Activated B cell treated with CpG ODN at 0.5 μM for 24 hours (primary cell): Measurements from ENCODE around the gene SFXN3. TPM values are rescaled to one million over a fixed set of nuclear protein-coding genes. Genes with fewer than 3 reads are reported as not detected.

ENCODE experiments used
- ATAC-seq: fragments of 200-7000 bp; cut with Tn5 transposase; one replicate; pipeline ENCODE4 v1.10.0; 2021; ENCODE audit warnings: low read depth, mild to moderate bottlenecking, moderate library complexity
- CTCF ChIA-PET: fragments of 350-600 bp; sonication (Branson Sonifier 250); formaldehyde crosslinking; loops from one replicate; lab custom pipeline; 2021; ENCODE audit warnings: antibody characterized with exemption; lab: Charles Lee
- POLR2A ChIA-PET: fragments of 350-600 bp; sonication (Branson Sonifier 250); formaldehyde crosslinking; loops from one replicate; lab custom pipeline; 2021; ENCODE audit warnings: antibody characterized with exemption; lab: Charles Lee
- DNase-seq: peaks from one replicate; pipeline ENCODE4 v3.0.0; 2022
- H3K27ac Mint-ChIP-seq: one replicate; pipeline ENCODE4 v1.8.0; 2020; ENCODE audit warnings: mixed read lengths
- H3K27me3 Mint-ChIP-seq: one replicate; pipeline ENCODE4 v1.8.0; 2021; ENCODE audit warnings: mixed read lengths
- H3K36me3 Mint-ChIP-seq: one replicate; pipeline ENCODE4 v1.8.0; 2021; ENCODE audit warnings: low read depth, mixed read lengths
- H3K4me1 Mint-ChIP-seq: one replicate; pipeline ENCODE4 v1.8.0; 2021; ENCODE audit warnings: mixed read lengths
- H3K4me3 Mint-ChIP-seq: one replicate; pipeline ENCODE4 v1.8.0; 2020; ENCODE audit warnings: mild to moderate bottlenecking, mixed read lengths
- H3K9me3 Mint-ChIP-seq: one replicate; pipeline ENCODE4 v1.8.0; 2020; ENCODE audit warnings: mixed read lengths
- intact Hi-C: fragments of 100-400 bp; cut with micrococcal nuclease; formaldehyde crosslinking; loops from one replicate; pipeline ENCODE4 v1.15.1; 2024
- total RNA-seq: library from RNA; stranded (reverse); gene quantifications from 2 replicates; pipeline ENCODE4 v1.2.3, GENCODE V29; 2022
- TF ChIP-seq, protein P1 (sequence below): fragments of 200-600 bp; IDR thresholded peaks from one replicate; pipeline ENCODE4 v1.8.0; 2022; ENCODE audit warnings: antibody characterized with exemption, mild to moderate bottlenecking

Gene SFXN3
- total RNA-seq, 1 donor from 2014 or later, result 9.8 TPM

DNA sequence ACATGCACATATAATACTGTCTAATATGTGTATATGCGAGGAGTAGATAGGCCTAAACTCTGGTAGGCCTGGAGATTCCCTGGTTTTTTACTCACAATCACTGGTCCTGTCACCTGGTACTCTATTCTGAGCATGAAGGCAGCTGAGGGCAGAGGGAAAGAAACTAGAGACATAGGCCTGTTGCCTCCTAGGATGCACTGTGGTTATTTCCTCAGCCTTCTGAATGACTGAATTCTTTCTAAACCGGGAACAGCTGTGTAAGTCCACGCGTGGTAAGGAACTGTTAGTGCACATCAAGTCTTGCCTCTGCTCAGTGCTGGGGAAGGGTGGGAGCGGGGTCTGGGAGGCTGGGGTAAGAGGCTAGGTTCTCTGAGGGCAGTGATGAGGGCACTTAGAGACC is 38.4 kb downstream of the SFXN3 start:
- H3K4me1 Mint-ChIP-seq, result peaks cover 48% of the 10 kb centered on the region
- intact Hi-C loops, result loop anchor here (5.0 to 10.0 kb wide), 3 partner anchors 53 to 1575 kb away; partner anchors contain the start of gene TRIM8
- no peaks in the 10 kb centered on the region for H3K36me3 Mint-ChIP-seq
- ATAC-seq, result no peak
- ChIA-PET CTCF (interaction anchor here (1.8 to 6.0 kb wide), 3 partner anchors 10 to 72 kb away, joined by 14 to 51 read pairs (median 17); no protein-coding TSS in a partner anchor), POLR2A (interaction anchor here (0.9 to 2.0 kb wide), 3 partner anchors 8 to 29 kb away, joined by 3 to 6 read pairs (median 4); partner anchors contain the start of gene KAZALD1)
- no peaks in the 10 kb centered on the region for H3K9me3 Mint-ChIP-seq
- H3K4me3 Mint-ChIP-seq, result no peak overlapping the region
- TF ChIP-seq, protein P1, sequence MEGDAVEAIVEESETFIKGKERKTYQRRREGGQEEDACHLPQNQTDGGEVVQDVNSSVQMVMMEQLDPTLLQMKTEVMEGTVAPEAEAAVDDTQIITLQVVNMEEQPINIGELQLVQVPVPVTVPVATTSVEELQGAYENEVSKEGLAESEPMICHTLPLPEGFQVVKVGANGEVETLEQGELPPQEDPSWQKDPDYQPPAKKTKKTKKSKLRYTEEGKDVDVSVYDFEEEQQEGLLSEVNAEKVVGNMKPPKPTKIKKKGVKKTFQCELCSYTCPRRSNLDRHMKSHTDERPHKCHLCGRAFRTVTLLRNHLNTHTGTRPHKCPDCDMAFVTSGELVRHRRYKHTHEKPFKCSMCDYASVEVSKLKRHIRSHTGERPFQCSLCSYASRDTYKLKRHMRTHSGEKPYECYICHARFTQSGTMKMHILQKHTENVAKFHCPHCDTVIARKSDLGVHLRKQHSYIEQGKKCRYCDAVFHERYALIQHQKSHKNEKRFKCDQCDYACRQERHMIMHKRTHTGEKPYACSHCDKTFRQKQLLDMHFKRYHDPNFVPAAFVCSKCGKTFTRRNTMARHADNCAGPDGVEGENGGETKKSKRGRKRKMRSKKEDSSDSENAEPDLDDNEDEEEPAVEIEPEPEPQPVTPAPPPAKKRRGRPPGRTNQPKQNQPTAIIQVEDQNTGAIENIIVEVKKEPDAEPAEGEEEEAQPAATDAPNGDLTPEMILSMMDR, result no peak
- no peak overlapping the region for H3K27ac Mint-ChIP-seq
- peaks cover 13% of the 10 kb centered on the region for H3K27me3 Mint-ChIP-seq
- no peak for DNase-seq

DNA sequence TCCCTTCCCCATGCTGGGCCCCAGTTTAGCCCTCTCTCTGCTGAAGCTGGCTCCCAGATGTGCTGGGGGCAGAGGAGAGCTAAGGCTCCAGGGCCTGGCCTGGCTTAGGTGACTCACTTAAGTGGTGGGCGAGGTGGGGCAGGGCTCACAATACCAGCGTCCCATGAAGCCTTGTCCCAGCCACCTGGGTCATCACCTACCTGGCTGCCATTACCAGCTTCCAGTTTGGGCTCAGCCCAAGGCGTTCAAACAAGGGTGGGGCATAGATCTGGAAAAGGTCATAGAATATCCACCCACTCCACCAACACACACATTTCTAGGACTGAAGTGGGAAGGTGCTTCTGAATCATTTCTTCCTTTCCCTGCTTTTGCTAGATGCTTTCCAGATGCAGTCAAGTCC is 39.1 kb downstream of the SFXN3 start:
- Mint-ChIP-seq H3K9me3 (no peaks in the 10 kb centered on the region), H3K4me3 (no peak overlapping the region), H3K36me3 (no peaks in the 10 kb centered on the region), H3K4me1 (peaks cover 48% of the 10 kb centered on the region), H3K27me3 (peaks cover 9% of the 10 kb centered on the region), H3K27ac (peak overlapping the region; percentile 46)
- CTCF ChIA-PET, result interaction anchor here (1.7 to 6.0 kb wide), 5 partner anchors 10 to 72 kb away, joined by 6 to 51 read pairs (median 8); no protein-coding TSS in a partner anchor
- DNase-seq (no peak), ATAC-seq (no peak)
- TF ChIP-seq, protein P1, result no peak
- intact Hi-C loops, result no loop called here
- POLR2A ChIA-PET, result interaction anchor here (0.5 to 2.0 kb wide), 2 partner anchors 9 to 167 kb away, joined by 3 to 6 read pairs; partner anchors contain the start of gene KAZALD1

DNA sequence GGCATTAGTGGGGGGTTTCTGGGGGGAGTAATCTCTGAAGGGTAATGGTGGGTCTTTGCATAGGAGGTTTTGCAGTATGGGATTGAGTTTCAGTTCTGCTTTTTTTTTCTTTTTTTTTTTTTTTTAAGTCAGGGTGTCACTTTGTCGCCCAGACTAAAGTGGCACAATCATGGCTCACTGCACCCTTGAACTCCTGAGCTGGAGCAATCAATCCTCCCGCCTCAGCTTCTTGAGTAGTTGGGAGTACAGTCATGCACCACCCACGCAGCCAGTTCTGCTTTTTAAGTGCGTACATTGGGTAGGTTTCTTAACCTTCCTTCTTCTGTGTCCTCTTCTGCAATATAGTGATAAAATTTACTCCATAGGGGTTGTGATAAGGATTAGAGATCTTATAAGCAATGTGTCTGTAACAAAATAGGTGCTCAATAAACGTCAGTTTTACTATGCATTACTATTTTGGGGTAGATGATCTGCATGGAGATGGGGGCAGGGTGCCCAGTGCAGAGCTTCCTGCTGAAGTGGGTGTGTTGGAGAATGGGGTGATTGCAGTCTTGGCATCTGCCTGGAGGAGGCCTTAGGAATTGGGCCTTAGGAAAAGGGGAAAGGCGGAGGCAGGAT is 40.3 kb downstream of the SFXN3 start:
- ATAC-seq, result peak; percentile 65
- TF ChIP-seq, protein P1, result no peak
- peaks cover 17% of the 10 kb centered on the region for H3K27me3 Mint-ChIP-seq
- H3K4me3 Mint-ChIP-seq, result peak overlapping the region; percentile 2
- ChIA-PET POLR2A (interaction anchor here (0.7 to 1.5 kb wide), 7 partner anchors 10 to 1641 kb away, joined by 3 to 9 read pairs (median 7); partner anchors contain the start of gene GOT1), CTCF (interaction anchor here (0.7 to 2.6 kb wide), 7 partner anchors 9 to 72 kb away, joined by 3 to 14 read pairs (median 6); no protein-coding TSS in a partner anchor)
- intact Hi-C loops, result no loop called here
- H3K36me3 Mint-ChIP-seq, result no peaks in the 10 kb centered on the region
- peaks cover 41% of the 10 kb centered on the region for H3K4me1 Mint-ChIP-seq
- H3K27ac Mint-ChIP-seq, result peak overlapping the region; percentile 52
- H3K9me3 Mint-ChIP-seq, result no peaks in the 10 kb centered on the region
- no peak for DNase-seq

DNA sequence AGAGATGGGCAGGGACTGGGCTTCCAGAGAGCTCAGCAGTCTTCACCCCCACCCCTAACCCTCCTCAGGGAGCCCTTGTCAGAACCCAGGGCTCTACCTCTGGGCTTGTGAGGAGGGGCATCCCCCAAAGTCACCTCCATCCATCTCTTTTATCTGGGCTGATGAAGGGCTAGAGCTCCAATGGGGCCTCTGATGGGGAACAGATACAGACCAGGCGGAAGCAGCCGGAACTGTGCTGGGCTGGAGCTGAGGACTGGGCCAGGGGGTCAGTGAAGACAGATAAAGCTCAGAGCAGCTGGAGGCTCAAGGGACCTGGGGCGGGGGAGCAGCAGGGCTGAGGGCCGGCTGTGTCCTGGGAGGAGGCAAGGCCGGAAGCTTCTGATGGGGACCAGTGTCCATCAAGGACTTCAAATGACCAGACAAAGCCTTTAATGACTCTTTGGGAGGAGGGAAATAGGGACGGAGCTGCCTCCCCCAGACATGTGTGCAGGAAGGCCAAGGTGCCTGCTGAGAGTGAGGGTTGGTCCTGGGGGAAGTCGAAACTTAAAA is 40.9 kb downstream of the SFXN3 start:
- no peaks in the 10 kb centered on the region for H3K9me3 Mint-ChIP-seq
- H3K27me3 Mint-ChIP-seq, result peaks cover 20% of the 10 kb centered on the region
- intact Hi-C loops, result no loop called here
- POLR2A ChIA-PET, result interaction anchor here (0.7 to 1.5 kb wide), 7 partner anchors 10 to 1642 kb away, joined by 3 to 9 read pairs (median 7); partner anchors contain the start of gene GOT1
- TF ChIP-seq, protein P1, result no peak
- no peak overlapping the region for H3K4me3 Mint-ChIP-seq
- ATAC-seq, result no peak
- H3K27ac Mint-ChIP-seq, result no peak overlapping the region
- H3K36me3 Mint-ChIP-seq, result no peaks in the 10 kb centered on the region
- H3K4me1 Mint-ChIP-seq, result peaks cover 36% of the 10 kb centered on the region
- DNase-seq, result no peak
- CTCF ChIA-PET, result interaction anchor here (0.7 to 2.6 kb wide), 7 partner anchors 8 to 72 kb away, joined by 3 to 14 read pairs (median 6); no protein-coding TSS in a partner anchor

DNA sequence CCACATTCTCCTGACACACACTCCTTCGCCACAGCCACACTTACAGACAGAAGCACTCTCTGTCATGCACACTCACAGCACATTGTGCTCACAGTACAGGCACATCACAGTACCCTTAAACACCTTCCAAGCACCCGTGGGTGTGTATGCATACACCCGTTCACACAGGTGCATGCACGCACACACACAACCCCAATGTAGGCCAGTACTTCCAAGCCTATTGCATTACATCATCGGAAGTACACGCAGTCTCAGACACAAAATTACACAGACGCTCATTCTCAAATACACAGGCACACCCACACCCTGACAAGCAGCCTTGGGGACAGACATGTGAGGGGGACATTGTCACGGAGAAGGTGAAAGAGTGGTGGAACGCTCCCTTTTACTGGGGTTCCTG is 41.9 kb downstream of the SFXN3 start:
- ATAC-seq (no peak), DNase-seq (no peak)
- peaks cover 20% of the 10 kb centered on the region for H3K27me3 Mint-ChIP-seq
- no peaks in the 10 kb centered on the region for H3K36me3 Mint-ChIP-seq
- no peak overlapping the region for H3K27ac Mint-ChIP-seq
- ChIA-PET POLR2A (no interaction called here), CTCF (no interaction called here)
- TF ChIP-seq, protein P1, result no peak
- peaks cover 29% of the 10 kb centered on the region for H3K4me1 Mint-ChIP-seq
- no peak overlapping the region for H3K4me3 Mint-ChIP-seq
- no peaks in the 10 kb centered on the region for H3K9me3 Mint-ChIP-seq
- intact Hi-C loops, result no loop called here
